OCI-M2 (cell line): ENCODE measurements around the gene CRYBB3.
"Not testable (repeated sequence)": the region's sequence is repeated elsewhere in the genome, so short reads cannot be mapped to it uniquely, and the experiment has no call there.

ENCODE experiments used
- DNase-seq: peaks from one replicate; lab custom pipeline; 2025; ENCODE audit not compliant: unreplicated experiment; lab: John Stamatoyannopoulos, UW

CRYBB3 gene

GRCh38 chr22:25204547-25204946 is 4.9 kb downstream of the CRYBB3 start:
- DNase-seq = not testable (repeated sequence)

- no peak for DNase-seq
Measured at GRCh38 chr22:25205847-25206246, 6.2 kb downstream of the CRYBB3 start.

GRCh38 chr22:25206998-25207397 is 7.3 kb downstream of the CRYBB3 start:
- DNase-seq = no peak

- no peak for DNase-seq
Measured at GRCh38 chr22:25207553-25208157, 8.0 kb downstream of the CRYBB3 start.

GRCh38 chr22:25208328-25208727 is 8.7 kb downstream of the CRYBB3 start:
- no peak for DNase-seq

- no peak for DNase-seq
Measured at GRCh38 chr22:25208743-25209505, 9.3 kb downstream of the CRYBB3 start.

- DNase-seq = no peak
Measured at GRCh38 chr22:25210793-25211192, 11.1 kb downstream of the CRYBB3 start.

GRCh38 chr22:25212337-25212736 is 12.7 kb downstream of the CRYBB3 start:
- no peak for DNase-seq

- no peak for DNase-seq
Measured at GRCh38 chr22:25213221-25213620, 13.6 kb downstream of the CRYBB3 start.

GRCh38 chr22:25216230-25216629 is 16.6 kb downstream of the CRYBB3 start:
- no peak for DNase-seq

- no peak for DNase-seq
Measured at GRCh38 chr22:25219211-25219689, 19.6 kb downstream of the CRYBB3 start, which contains the start of gene CRYBB2. CRYBB2 (plus strand) TSS chr22:25219639; CDS start chr22:25221430, 1,791 bp downstream.

GRCh38 chr22:25219948-25220442 is 20.3 kb downstream of the CRYBB3 start:
- no peak for DNase-seq

GRCh38 chr22:25221790-25222189 is 22.1 kb downstream of the CRYBB3 start:
- no peak for DNase-seq

GRCh38 chr22:25223269-25223850 is 23.7 kb downstream of the CRYBB3 start:
- no peak for DNase-seq

GRCh38 chr22:25228822-25229221 is 29.2 kb downstream of the CRYBB3 start:
- no peak for DNase-seq

- not testable (repeated sequence) for DNase-seq
Measured at GRCh38 chr22:25230760-25231159, 31.1 kb downstream of the CRYBB3 start.

- no peak for DNase-seq
Measured at GRCh38 chr22:25232301-25232700, 32.6 kb downstream of the CRYBB3 start.

- DNase-seq = not testable (repeated sequence)
Measured at GRCh38 chr22:25233706-25234105, 34.0 kb downstream of the CRYBB3 start.

- DNase-seq = no peak
Measured at GRCh38 chr22:25235547-25236290, 36.1 kb downstream of the CRYBB3 start.

- DNase-seq = no peak
Measured at GRCh38 chr22:25236417-25236816, 36.8 kb downstream of the CRYBB3 start.

- DNase-seq = no peak
Measured at GRCh38 chr22:25237503-25237902, 37.8 kb downstream of the CRYBB3 start.
